CD4-positive, alpha-beta T cell treated with Interleukin-21 for 1 hour (primary cell): Measurements from ENCODE around the gene NDUFS7.
"Not testable (repeated sequence)": the region's sequence is repeated elsewhere in the genome, so short reads cannot be mapped to it uniquely, and the experiment has no call there.

ENCODE experiments used
- DNase-seq: peaks from one replicate; pipeline ENCODE4 v3.0.0-alpha.2; 2020

The NDUFS7 gene

GRCh38 chr19:1420085-1420484, 36.4 kb downstream of the NDUFS7 start:
- DNase-seq = not testable (repeated sequence)

DNA sequence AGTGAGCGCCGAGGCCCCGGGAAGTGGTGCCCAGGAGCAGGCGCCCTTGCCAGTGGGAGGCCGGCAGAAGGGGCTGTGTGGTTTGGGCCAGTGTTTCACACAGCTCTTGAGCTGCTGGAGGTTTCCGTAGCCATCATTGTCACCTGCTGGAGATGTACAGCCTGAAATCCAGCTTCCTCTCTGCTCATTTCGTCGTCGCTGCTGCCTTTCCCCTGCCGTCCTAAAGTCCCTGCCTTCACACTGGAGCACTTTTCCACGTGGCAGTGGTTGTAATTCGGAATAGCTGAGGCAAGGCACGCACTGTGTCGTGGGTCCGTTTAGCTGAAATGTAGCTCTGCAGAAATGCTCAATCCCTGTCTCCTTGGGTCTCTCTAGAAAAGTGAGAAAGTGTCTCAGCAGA, 36.9 kb downstream of the NDUFS7 start:
- DNase-seq = no peak

DNA sequence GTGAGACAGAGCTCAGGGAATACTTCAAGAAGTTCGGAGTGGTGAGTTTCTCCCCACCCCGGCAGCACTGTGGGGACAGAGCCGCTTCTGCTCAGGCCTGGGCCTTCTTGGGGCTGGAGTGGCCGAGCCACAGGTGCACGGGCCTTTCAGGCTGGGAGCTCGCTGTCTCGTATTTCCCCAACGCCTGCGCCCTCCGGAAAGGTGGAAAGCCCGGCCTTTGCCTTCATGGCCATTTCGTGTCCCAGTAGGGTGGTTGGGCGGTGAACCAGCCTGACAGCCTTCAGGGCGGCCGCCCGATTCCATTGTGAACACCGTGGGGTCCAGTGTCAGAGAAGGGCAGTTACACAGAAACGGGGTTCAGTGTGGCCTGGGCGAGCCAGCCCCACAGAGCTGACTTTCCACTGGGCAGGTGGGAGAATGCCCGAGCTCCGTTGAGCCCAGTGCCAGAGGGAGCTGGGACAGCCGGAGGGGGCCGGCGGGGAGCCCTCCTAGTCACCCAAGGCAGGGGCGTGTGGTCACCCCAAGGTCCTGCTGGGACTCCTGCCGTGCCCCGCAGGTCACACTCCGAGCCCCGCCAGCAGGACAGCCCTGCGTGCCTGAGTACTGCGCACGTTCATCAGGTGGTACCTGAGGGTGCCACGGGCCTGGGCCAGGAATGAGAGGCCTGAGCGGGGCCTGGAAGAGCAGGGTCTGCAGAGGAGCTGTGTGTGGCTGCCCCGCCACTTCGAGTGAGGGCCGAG, 37.7 kb downstream of the NDUFS7 start:
- no peak for DNase-seq

- no peak for DNase-seq
Observed at GRCh38 chr19:1421958-1422305, 38.2 kb downstream of the NDUFS7 start.

GRCh38 chr19:1422360-1422759, 38.7 kb downstream of the NDUFS7 start:
- DNase-seq = no peak

DNA sequence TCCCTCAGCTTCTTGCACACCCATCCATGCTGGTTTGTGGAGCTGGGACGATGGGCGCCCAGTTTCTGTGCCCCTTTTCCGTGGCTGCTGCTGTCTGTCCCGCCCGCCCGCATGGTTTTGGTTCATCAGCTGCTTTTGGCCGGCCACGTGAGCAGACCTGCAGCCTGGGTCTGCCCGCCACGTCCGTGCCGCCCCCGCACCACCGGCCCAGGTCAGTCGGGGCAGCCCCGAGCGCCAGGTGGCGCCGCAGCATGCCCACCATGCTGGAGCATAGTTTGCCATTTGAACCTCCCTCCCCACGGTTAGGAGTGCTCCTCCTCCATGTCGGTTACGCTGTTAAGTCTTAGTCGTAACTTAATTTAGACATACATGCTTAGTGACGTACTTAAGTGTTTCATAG, 39.2 kb downstream of the NDUFS7 start:
- DNase-seq = no peak

GRCh38 chr19:1423436-1424191, 39.9 kb downstream of the NDUFS7 start:
- no peak for DNase-seq

- no peak for DNase-seq
Observed at GRCh38 chr19:1424192-1424955, 40.7 kb downstream of the NDUFS7 start.

DNA sequence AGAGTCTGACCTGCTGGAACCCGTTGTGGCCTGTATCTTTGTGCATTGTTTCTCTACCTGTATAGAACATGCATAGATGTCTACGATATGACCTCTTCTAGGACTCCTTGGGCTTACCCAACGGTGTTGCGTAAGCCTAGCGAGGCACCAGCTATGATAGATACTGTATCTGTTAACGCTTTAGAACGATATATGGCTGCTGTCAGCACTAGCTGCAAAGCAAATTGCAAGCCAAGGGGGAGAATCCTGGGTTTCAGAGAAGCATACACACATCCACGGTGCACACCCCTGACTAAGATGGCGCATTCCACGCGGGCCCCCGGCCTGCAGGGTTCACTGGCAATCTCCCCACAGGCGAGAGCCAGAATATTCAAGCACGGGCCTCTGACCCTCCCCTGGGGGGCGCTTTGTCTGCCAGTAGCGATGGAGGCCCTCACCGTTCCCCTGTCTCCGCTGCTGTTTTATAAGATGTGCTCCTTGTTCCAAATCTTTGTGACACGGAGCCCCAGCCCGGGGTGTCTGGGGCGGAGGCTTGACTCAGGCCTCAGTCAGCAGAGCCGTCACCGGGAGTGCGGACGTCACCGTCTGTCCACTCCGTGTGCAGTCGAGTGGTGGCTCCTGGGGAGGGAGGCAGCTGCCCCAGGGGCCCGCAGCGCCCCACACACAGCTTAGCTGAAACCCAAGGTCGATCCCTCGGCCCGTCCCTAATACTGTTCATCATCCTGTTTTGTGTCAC, 41.6 kb downstream of the NDUFS7 start:
- no peak for DNase-seq

DNA sequence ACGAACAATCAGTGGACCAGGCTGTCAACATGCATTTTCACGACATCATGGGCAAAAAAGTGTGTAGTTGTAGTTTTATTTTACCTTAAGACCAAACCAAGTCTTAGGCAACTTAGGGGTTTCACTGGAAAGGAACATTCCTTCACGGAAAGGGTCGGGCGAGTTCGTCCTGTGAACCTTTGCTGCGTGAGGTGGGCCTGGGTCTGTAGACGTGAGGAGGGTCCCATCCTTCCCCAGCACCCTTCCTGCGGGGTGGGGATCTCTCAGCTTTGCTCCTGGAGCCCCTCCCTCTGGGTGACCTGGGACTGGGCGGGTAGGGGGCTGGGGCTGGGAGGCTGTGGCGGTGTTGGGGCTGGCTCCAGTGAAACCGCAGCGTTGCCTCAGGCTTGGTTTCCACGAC, 42.2 kb downstream of the NDUFS7 start:
- DNase-seq = no peak

GRCh38 chr19:1426736-1427135, 43.0 kb downstream of the NDUFS7 start:
- DNase-seq = no peak

DNA sequence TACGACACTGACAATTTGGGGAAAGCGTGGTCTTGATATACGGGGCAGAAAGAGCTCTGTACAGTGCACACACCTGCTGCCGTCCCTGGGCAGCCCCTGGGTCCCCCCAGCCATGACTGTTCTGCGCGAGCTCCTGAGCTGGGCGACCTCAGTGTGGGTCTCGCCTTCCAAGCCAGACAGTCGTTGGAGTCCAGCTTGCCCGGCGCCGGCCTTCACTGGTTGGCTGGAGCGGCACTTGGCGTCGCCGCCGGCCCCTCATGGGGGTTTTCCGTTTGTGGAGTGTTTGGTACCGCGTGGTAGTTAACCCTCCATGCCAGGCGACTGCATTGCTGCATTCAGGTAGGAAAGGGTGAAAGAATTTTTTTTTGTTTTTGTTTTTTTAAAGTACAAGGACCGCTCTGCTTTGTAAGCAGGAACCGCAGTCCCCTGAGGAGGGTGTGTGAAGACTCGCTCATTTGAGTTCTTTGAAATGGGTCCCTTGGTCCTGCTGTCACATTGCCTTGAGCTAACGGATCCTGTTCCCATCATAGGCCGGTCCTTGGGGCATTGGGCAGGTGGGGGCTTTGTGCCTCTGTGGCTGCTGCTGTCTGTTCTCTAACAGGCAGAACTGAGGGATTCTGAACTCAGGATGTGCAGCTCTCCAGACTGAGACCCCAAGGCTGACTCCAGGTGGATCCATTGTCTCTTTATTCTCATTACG, 43.7 kb downstream of the NDUFS7 start:
- no peak for DNase-seq

- no peak for DNase-seq
Observed at GRCh38 chr19:1428738-1429391, 45.2 kb downstream of the NDUFS7 start.

DNA sequence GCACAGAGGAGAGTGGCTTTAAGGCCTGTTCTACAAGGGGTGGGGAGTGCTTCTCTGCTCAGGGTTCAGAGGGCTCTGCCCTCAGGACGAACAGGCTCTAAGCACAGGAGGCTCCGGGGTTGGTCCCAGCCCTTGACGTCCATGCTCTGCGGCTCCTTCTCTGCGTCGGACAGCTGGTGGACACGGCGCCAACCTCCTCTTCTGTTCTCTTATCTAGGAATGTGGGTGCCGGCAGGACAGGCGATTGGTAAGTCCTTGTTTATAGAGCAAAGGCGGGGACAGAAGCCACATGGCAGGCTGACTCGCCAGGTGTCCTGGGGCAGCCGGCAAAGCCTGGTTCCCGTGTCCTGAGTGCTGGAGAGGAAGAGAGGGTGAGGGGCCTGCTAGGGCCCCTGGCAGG, 46.0 kb downstream of the NDUFS7 start:
- no peak for DNase-seq

DNA sequence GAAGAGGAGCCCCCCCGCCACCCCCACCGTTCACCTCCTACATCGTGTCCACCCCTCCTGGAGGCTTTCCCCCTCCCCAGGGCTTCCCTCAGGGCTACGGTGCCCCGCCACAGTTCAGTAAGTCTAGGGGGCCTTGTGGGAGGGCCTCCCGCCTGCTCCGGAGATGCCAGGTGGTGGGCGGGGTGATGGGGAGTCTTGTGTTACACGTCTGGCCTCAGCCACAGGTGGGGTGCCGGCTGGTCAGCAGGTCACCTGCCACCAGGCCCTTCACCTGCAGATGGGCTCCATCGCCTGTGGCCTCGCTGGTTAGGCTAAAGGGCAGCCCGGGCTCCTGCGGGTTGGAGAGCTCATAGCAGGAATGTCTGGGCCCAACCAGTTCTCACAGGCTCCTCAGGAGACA, 46.5 kb downstream of the NDUFS7 start:
- no peak for DNase-seq

DNA sequence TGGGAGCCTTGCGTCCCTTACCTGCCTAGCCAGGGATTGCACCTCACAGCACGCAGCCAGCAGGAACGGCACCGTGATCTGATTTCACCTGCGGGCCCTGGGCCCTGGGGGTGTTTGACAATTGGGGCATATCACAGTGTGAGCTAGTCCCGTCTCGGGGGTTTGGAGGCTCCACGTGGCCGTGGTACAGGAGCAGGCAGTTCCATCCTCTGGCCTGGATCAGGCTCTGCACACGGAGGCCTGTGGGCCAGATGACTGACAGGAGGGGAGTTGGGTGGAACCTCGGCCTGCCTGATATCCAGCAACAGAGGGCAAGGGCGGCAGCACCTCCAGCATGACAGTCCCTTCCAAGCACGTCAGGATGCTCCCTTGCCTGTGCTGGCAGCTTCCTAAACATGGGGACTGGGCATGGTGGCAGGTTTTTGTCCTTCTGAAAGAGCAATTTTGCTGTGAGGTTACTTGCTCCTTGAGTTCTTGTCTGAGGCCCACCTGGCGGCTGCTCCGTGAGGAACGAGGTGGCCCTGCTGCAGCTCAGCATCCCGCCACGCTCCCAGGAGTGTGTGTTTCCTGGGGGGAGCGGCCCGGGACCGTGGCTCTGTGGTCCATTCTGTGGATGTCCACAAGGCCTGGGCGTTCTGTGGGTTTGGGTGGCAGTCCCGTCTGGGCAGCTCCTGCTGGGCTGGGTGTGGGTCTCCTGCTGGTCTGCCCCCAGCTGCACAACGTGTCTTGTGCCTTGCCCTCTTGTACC, 48.2 kb downstream of the NDUFS7 start:
- no peak for DNase-seq

DNA sequence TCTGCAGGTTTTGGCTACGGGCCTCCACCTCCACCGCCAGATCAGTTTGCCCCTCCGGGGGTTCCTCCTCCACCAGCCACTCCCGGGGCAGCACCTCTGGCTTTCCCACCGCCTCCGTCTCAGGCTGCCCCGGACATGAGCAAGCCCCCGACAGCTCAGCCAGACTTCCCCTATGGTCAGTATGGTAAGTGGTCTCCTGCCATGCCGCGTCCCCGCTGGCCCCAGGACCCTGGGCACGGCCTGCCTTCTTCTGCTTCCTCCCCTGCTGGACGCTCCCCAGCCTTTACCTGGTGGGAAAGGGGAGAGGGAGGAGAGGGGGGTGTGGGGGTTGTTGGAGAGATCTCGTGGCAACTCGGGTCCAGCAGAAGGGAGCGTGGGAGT, 48.8 kb downstream of the NDUFS7 start:
- no peak for DNase-seq

- DNase-seq = no peak
Observed at GRCh38 chr19:1433119-1434039, 49.7 kb downstream of the NDUFS7 start.

DNA sequence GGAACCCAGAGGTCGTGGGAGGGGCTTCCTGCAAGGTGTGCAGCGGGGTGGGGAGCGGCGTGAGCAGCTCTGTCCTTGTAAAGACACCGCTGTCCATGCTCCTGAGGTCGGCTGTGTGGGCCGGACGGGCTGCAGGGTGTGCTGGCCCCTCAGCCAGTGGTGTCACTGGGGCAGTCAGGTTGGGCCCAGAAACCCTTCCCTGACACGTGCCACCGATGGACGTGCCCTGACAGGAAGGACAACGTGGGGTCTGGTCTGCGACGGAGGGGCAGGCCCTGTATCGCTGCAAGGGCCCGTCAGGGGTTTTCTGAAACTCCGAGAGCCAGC, 50.3 kb downstream of the NDUFS7 start:
- DNase-seq = no peak

DNA sequence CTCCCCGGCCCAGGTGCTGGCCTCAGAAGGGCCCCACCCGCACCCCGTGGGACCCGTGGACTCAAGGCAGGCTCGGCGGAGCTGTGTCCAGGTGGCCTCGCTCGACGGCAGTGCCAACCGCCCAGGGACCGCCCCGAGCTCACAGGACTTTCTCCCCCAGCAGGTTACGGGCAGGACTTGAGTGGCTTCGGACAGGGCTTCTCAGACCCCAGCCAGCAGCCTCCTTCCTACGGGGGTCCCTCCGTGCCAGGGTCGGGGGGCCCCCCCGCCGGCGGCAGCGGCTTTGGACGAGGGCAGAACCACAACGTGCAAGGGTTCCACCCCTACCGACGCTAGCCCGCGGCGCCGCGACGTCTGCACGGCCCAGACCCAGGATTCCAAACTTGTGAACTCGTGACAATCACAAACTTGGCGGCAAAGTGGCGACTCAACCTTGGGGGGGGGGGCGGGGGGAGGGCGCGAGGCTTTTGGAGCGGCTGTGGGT, 50.9 kb downstream of the NDUFS7 start:
- DNase-seq = no peak
